DND-41 (cell line): ENCODE results near the gene CAV2.

ENCODE experiments used
- ATAC-seq: fragments of 200-7000 bp; cut with Tn5 transposase; 3 replicates; pipeline ENCODE4 v1.9.1; 2021; ENCODE audit warnings: low read depth; ENCODE audit not compliant: insufficient read depth
- DNase-seq: peaks from one replicate; pipeline ENCODE4 v3.0.0-alpha.2; 2020
- H2AFZ ChIP-seq: 2 replicates; pipeline ENCODE4 v1.6.0; 2012; ENCODE audit warnings: low read depth, low read length
- H3K27ac ChIP-seq: 2 replicates; pipeline ENCODE4 v1.5.1; 2012; ENCODE audit warnings: low read length, inconsistent platforms
- H3K27me3 ChIP-seq: fragments of 200-600 bp; sonication (generic); 2 replicates; pipeline ENCODE4 v1.6.0; 2012; ENCODE audit warnings: low read length, mild to moderate bottlenecking, inconsistent platforms; ENCODE audit not compliant: insufficient read depth, poor library complexity
- H3K36me3 ChIP-seq: 2 replicates; pipeline ENCODE4 v1.5.1; 2012; ENCODE audit warnings: low read length, inconsistent platforms; ENCODE audit not compliant: insufficient read depth
- H3K4me1 ChIP-seq: 2 replicates; pipeline ENCODE4 v1.5.1; 2012; ENCODE audit warnings: mild to moderate bottlenecking, low read length; ENCODE audit not compliant: insufficient read depth
- H3K4me2 ChIP-seq: 2 replicates; pipeline ENCODE4 v1.6.0; 2012; ENCODE audit warnings: mild to moderate bottlenecking, moderate library complexity, low read length, inconsistent platforms; ENCODE audit not compliant: insufficient read depth
- H3K4me3 ChIP-seq, 2 experiments: fragments of 200-600 bp in 1 of 2; shearing (Covaris generic) in 1 of 2; 2 replicates each; pipeline ENCODE4 v1.5.1; 2012 to 2016; ENCODE audit warnings: inconsistent platforms in 2 of 2, low read length in 2 of 2, mild to moderate bottlenecking in 2 of 2, low read depth in 1 of 2, moderate library complexity in 1 of 2
- H3K79me2 ChIP-seq: 2 replicates; pipeline ENCODE4 v1.6.0; 2012; ENCODE audit warnings: low read length, inconsistent platforms; ENCODE audit not compliant: insufficient read depth
- H3K9ac ChIP-seq: 2 replicates; pipeline ENCODE4 v1.6.0; 2012; ENCODE audit warnings: low read depth, mild to moderate bottlenecking, inconsistent platforms, low read length, moderate library complexity
- H3K9me3 ChIP-seq: 2 replicates; pipeline ENCODE4 v1.5.1; 2012; ENCODE audit warnings: low read length, moderate library complexity, mild to moderate bottlenecking, inconsistent platforms; ENCODE audit not compliant: insufficient read depth, severe bottlenecking
- H4K20me1 ChIP-seq: 2 replicates; pipeline ENCODE4 v1.6.0; 2012; ENCODE audit warnings: low read length; ENCODE audit not compliant: insufficient read depth
- EZH2 ChIP-seq: IDR thresholded peaks from 3 replicates; pipeline ENCODE4 v1.6.1; 2012; ENCODE audit warnings: borderline replicate concordance, low read depth, mild to moderate bottlenecking, moderate library complexity, low read length, inconsistent platforms; ENCODE audit not compliant: severe bottlenecking
- TF ChIP-seq, protein P1 (sequence below): IDR thresholded peaks from 2 replicates; pipeline ENCODE4 v1.5.1; 2012; ENCODE audit warnings: borderline replicate concordance, low read length, moderate library complexity, mild to moderate bottlenecking; ENCODE audit not compliant: poor library complexity, severe bottlenecking; ENCODE audit errors: extremely low read depth

CAV2 gene

DNA sequence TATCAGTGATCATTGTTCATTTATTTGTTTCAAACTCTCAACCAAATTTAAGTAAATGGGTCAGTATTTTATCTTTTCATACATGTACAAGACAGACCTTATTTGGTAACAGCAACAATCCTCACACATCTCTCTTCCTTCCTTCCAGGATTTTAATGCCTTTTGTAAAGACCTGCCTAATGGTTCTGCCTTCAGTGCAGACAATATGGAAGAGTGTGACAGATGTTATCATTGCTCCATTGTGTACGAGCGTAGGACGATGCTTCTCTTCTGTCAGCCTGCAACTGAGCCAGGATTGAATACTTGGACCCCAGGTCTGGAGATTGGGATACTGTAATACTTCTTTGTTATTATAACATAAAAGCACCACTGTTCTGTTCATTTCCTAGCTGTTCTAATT, 6.3 kb downstream of the CAV2 start:
- H3K9ac ChIP-seq, result no peak overlapping the region
- ATAC-seq, result no peak
- no peak for DNase-seq
- no peaks in the 10 kb centered on the region for H3K9me3 ChIP-seq
- H3K27me3 ChIP-seq, result peaks cover 3% of the 10 kb centered on the region
- no peaks in the 10 kb centered on the region for H3K79me2 ChIP-seq
- no peaks in the 10 kb centered on the region for H3K4me1 ChIP-seq
- no peaks in the 10 kb centered on the region for H4K20me1 ChIP-seq
- H3K4me3 ChIP-seq, result no peak overlapping the region
- H3K4me2 ChIP-seq, result no peak overlapping the region
- no peak overlapping the region for H2AFZ ChIP-seq
- TF ChIP-seq, protein P1, sequence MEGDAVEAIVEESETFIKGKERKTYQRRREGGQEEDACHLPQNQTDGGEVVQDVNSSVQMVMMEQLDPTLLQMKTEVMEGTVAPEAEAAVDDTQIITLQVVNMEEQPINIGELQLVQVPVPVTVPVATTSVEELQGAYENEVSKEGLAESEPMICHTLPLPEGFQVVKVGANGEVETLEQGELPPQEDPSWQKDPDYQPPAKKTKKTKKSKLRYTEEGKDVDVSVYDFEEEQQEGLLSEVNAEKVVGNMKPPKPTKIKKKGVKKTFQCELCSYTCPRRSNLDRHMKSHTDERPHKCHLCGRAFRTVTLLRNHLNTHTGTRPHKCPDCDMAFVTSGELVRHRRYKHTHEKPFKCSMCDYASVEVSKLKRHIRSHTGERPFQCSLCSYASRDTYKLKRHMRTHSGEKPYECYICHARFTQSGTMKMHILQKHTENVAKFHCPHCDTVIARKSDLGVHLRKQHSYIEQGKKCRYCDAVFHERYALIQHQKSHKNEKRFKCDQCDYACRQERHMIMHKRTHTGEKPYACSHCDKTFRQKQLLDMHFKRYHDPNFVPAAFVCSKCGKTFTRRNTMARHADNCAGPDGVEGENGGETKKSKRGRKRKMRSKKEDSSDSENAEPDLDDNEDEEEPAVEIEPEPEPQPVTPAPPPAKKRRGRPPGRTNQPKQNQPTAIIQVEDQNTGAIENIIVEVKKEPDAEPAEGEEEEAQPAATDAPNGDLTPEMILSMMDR, result no peak
- TF ChIP-seq EZH2, result no peak
- no peak overlapping the region for H3K27ac ChIP-seq
- H3K36me3 ChIP-seq, result no peaks in the 10 kb centered on the region

DNA sequence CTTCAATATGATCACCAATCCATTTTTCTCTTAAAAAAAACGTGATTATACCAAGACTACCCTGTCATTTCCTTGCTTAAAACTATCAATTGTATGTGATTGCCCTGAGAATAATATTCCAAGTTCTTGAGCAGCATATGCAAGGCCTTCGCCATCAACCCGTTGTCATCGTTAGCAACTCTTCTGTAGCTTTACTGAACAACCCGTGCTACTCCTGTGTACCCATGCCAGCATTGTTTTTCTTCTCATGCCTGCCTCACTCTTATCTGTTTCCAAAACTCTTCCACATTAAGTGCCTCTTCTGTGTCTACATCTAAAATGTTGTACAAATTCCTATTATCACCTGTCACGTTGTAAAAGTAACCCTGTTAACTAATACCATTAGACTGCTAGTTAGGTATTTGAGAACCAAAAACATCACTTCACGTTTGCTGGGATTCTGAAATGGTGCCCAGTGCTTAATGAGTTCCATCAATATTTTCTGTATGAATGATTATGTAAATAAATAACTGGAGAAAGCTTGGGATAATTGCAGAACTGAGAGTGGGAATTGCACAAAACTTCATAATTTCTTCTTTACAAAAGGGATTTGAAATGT, 10.5 kb downstream of the CAV2 start:
- Histone ChIP-seq H4K20me1 (no peaks in the 10 kb centered on the region), H3K9me3 (no peaks in the 10 kb centered on the region), H2AFZ (0 out of 2 replicates have a peak overlapping the region, but pooled peaks have one; percentile 20), H3K9ac (no peak overlapping the region), H3K4me3 (no peak overlapping the region), H3K79me2 (no peaks in the 10 kb centered on the region), H3K4me2 (no peak overlapping the region), H3K36me3 (no peaks in the 10 kb centered on the region), H3K27ac (no peak overlapping the region), H3K27me3 (peaks cover 2% of the 10 kb centered on the region), H3K4me1 (peaks cover 21% of the 10 kb centered on the region)
- DNase-seq, result no peak
- ATAC-seq, result no peak
- TF ChIP-seq, protein P1, result no peak
- no peak for TF ChIP-seq EZH2

DNA sequence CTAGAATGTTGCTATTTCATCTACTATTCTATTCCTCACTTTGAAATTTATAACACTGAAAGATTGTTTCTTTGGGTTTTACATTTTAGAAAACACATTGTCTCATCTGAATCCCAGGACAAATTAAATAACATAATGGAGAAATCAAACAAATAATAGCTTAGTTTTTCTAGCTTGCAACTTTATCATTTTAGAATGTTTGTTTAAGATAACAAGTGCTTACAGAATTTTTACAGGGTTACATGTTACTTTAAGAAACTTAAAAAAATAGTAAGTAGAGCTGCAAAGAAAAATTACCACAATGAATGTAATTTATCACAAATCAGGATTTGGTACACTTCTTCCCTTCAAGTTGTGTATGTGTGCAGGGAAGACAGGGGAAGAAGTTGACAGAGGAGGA, 11.3 kb downstream of the CAV2 start:
- Histone ChIP-seq H3K4me2 (no peak overlapping the region), H4K20me1 (no peaks in the 10 kb centered on the region), H3K36me3 (no peaks in the 10 kb centered on the region), H2AFZ (peak overlapping the region; percentile 76; the same call in 1 of the 2 replicates), H3K27ac (no peak overlapping the region), H3K4me3 (no peak overlapping the region), H3K4me1 (peaks cover 21% of the 10 kb centered on the region), H3K79me2 (no peaks in the 10 kb centered on the region), H3K9ac (no peak overlapping the region), H3K27me3 (no peaks in the 10 kb centered on the region), H3K9me3 (no peaks in the 10 kb centered on the region)
- TF ChIP-seq, protein P1, result no peak
- TF ChIP-seq EZH2, result no peak
- ATAC-seq (no peak), DNase-seq (no peak)
